Measurements from ENCODE around the gene ZBTB37.
"Not testable (repeated sequence)": the region's sequence is repeated elsewhere in the genome, so short reads cannot be mapped to it uniquely, and the experiment has no call there.

The ZBTB37 gene

GRCh38 chr1:173916667-173917066, 48.5 kb downstream of the ZBTB37 start:
- no peak for DNase-seq (ENCODE audit: extremely low read depth, low read depth)
- no peak for TF ChIP-seq CTCF (IDR thresholded peaks at IDR 0.05; ENCODE audit: low read depth, low read length)

- TF ChIP-seq CTCF (IDR thresholded peaks at IDR 0.05; ENCODE audit: low read depth, low read length) = no peak
- DNase-seq (ENCODE audit: extremely low read depth, low read depth) = no peak
These were observed 49.0 kb downstream of the ZBTB37 start, which contains the start of gene SERPINC1 for GRCh38 chr1:173917149-173917548. Gene SERPINC1, minus strand, starts transcription at chr1:173917327. Its CDS starts 68 bp downstream, at chr1:173917259.

- DNase-seq (ENCODE audit: extremely low read depth, low read depth) = no peak
- TF ChIP-seq CTCF (IDR thresholded peaks at IDR 0.05; ENCODE audit: low read depth, low read length) = no peak
These were observed 49.7 kb downstream of the ZBTB37 start for GRCh38 chr1:173917635-173918493.

GRCh38 chr1:173920861-173921260, 52.7 kb downstream of the ZBTB37 start:
- no peak for DNase-seq (ENCODE audit: extremely low read depth, low read depth)
- no peak for TF ChIP-seq CTCF (IDR thresholded peaks at IDR 0.05; ENCODE audit: low read depth, low read length)

- no peak for DNase-seq (ENCODE audit: extremely low read depth, low read depth)
- TF ChIP-seq CTCF (IDR thresholded peaks at IDR 0.05; ENCODE audit: low read depth, low read length) = no peak
These were observed 57.4 kb downstream of the ZBTB37 start for GRCh38 chr1:173925306-173926242.

- not testable (repeated sequence) for DNase-seq (ENCODE audit: extremely low read depth, low read depth)
These were observed 62.4 kb downstream of the ZBTB37 start for GRCh38 chr1:173930541-173930940.

- TF ChIP-seq CTCF (IDR thresholded peaks at IDR 0.05; ENCODE audit: low read depth, low read length) = no peak
- DNase-seq (ENCODE audit: extremely low read depth, low read depth) = no peak
These were observed 66.3 kb downstream of the ZBTB37 start for GRCh38 chr1:173934440-173934839.
